HepG2 (cell line): Measurements from ENCODE around the gene FHL1.

Source experiments
- TF ChIP-seq, protein P1 (sequence below): sonication (generic); formaldehyde crosslinking; IDR thresholded peaks from 2 replicates; pipeline ENCODE4 v1.5.1; 2020; ENCODE audit warnings: missing genetic modification reagents, mild to moderate bottlenecking, borderline replicate concordance
- TF ChIP-seq, protein P2 (sequence below): sonication (generic); formaldehyde crosslinking; IDR thresholded peaks from 2 replicates; pipeline ENCODE4 v1.4.0; 2020; ENCODE audit warnings: missing genetic modification reagents, borderline replicate concordance

DNA sequence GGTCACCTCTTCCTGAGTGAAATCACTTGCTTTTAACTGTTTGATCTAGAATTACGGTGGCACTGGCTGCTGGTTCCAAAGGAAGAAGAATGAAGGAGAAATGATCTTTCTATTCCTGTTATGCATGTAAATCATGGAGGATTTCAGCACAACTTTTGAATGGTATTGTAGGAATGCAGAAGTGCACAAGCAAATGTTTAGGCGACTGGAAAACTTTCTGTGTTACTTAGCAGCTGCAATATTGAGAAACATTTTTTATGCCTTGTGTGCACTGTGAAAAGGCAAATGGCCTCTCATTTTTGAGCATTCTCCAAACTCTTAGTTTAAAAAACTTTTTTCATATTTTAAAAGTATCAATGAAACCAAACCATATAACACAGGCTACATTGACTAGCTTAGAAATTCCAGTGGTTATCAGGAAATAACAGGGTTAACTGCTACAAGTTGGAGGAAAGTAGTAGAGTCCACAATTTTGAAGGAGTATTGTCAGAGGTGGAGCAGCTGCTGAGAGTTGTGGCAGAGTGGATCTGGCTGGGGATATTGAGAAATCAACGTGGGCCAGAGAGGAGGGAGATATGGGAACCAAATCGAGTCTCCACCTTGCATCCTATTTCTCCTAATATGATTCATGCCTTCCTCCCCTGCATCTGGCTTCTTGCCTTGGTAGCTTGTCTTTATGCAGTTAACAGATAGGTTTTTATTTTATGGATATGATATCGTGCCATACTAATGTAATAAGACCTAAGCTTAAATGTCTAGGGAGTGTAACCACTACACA, 32.0 kb upstream of the FHL1 start:
- TF ChIP-seq, protein P1, sequence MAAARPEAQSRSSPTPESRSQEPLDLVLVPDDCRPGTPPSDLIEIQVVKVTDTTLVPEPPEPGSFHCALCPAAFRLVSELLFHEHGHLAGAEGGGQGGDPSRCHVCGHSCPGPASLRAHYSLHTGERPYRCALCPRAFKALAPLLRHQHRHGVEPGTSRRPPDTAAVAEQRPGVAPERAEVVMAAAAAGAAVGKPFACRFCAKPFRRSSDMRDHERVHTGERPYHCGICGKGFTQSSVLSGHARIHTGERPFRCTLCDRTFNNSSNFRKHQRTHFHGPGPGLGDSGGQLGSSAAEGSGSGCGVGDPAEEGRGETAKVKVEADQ (CRISPR knock-in tag): no peak
- TF ChIP-seq, protein P2, sequence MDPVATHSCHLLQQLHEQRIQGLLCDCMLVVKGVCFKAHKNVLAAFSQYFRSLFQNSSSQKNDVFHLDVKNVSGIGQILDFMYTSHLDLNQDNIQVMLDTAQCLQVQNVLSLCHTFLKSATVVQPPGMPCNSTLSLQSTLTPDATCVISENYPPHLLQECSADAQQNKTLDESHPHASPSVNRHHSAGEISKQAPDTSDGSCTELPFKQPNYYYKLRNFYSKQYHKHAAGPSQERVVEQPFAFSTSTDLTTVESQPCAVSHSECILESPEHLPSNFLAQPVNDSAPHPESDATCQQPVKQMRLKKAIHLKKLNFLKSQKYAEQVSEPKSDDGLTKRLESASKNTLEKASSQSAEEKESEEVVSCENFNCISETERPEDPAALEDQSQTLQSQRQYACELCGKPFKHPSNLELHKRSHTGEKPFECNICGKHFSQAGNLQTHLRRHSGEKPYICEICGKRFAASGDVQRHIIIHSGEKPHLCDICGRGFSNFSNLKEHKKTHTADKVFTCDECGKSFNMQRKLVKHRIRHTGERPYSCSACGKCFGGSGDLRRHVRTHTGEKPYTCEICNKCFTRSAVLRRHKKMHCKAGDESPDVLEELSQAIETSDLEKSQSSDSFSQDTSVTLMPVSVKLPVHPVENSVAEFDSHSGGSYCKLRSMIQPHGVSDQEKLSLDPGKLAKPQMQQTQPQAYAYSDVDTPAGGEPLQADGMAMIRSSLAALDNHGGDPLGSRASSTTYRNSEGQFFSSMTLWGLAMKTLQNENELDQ (CRISPR knock-in tag): no peak
